HEK293 (cell line): ENCODE measurements around the gene ZNF527.

Source experiments
- GLI2 ChIP-seq: fragments of 450-650 bp; formaldehyde crosslinking; IDR thresholded peaks from 2 replicates; pipeline ENCODE4; 2017; ENCODE audit warnings: missing biosample characterization, missing genetic modification characterization, low read depth, borderline replicate concordance
- GLIS1 ChIP-seq: fragments of 450-650 bp; formaldehyde crosslinking; IDR thresholded peaks from 2 replicates; pipeline ENCODE4 v1.5.1; 2016; ENCODE audit warnings: missing biosample characterization, missing genetic modification characterization
- GLIS2 ChIP-seq: fragments of 450-650 bp; formaldehyde crosslinking; IDR thresholded peaks from 2 replicates; pipeline ENCODE4 v1.5.1; 2016; ENCODE audit warnings: missing biosample characterization, missing genetic modification characterization
- KLF17 ChIP-seq: fragments of 450-650 bp; formaldehyde crosslinking; IDR thresholded peaks from 2 replicates; pipeline ENCODE4 v1.5.1; 2016; ENCODE audit warnings: missing biosample characterization, missing genetic modification characterization
- PATZ1 ChIP-seq: fragments of 450-650 bp; formaldehyde crosslinking; IDR thresholded peaks from 2 replicates; pipeline ENCODE4 v1.5.1; 2016; ENCODE audit warnings: missing biosample characterization, missing genetic modification characterization
- PRDM1 ChIP-seq: fragments of 450-650 bp; formaldehyde crosslinking; IDR thresholded peaks from 2 replicates; pipeline ENCODE4; 2016; ENCODE audit warnings: missing biosample characterization, missing genetic modification characterization
- PRDM2 ChIP-seq: fragments of 450-650 bp; formaldehyde crosslinking; IDR thresholded peaks from 2 replicates; pipeline ENCODE4 v1.5.1; 2016; ENCODE audit warnings: missing biosample characterization, missing genetic modification characterization, borderline replicate concordance
- SP3 ChIP-seq: fragments of 450-650 bp; formaldehyde crosslinking; IDR thresholded peaks from 2 replicates; pipeline ENCODE4 v1.5.1; 2016; ENCODE audit warnings: missing biosample characterization, missing genetic modification characterization
- ZBTB21 ChIP-seq: fragments of 450-650 bp; formaldehyde crosslinking; IDR thresholded peaks from 2 replicates; pipeline ENCODE4 v1.5.1; 2017; ENCODE audit warnings: missing biosample characterization, missing genetic modification characterization
- ZFP37 ChIP-seq: fragments of 450-650 bp; formaldehyde crosslinking; IDR thresholded peaks from 2 replicates; pipeline ENCODE4 v1.5.1; 2016; ENCODE audit warnings: missing biosample characterization, missing genetic modification characterization
- ZNF2 ChIP-seq: fragments of 450-650 bp; formaldehyde crosslinking; IDR thresholded peaks from 2 replicates; pipeline ENCODE4 v1.5.1; 2016; ENCODE audit warnings: missing biosample characterization, missing genetic modification characterization
- ZNF335 ChIP-seq: fragments of 450-650 bp; formaldehyde crosslinking; conservative IDR thresholded peaks from 2 replicates; pipeline ENCODE4 v1.5.1; 2016; ENCODE audit warnings: missing biosample characterization, missing genetic modification characterization
- ZNF518A ChIP-seq: fragments of 450-650 bp; formaldehyde crosslinking; conservative IDR thresholded peaks from 2 replicates; pipeline ENCODE4 v1.5.1; 2016; ENCODE audit warnings: low read depth, missing biosample characterization, missing genetic modification characterization
- ZNF521 ChIP-seq: fragments of 450-650 bp; formaldehyde crosslinking; IDR thresholded peaks from 2 replicates; pipeline ENCODE4 v1.5.1; 2017; ENCODE audit warnings: missing biosample characterization, mild to moderate bottlenecking, missing genetic modification characterization
- ZNF560 ChIP-seq: fragments of 450-650 bp; formaldehyde crosslinking; IDR thresholded peaks from 2 replicates; pipeline ENCODE4 v1.5.1; 2017; ENCODE audit warnings: missing biosample characterization, missing genetic modification characterization, borderline replicate concordance
- ZNF600 ChIP-seq: fragments of 450-650 bp; formaldehyde crosslinking; IDR thresholded peaks from 2 replicates; pipeline ENCODE4 v1.5.1; 2016; ENCODE audit warnings: missing biosample characterization, missing genetic modification characterization
- ZNF610 ChIP-seq: fragments of 450-650 bp; formaldehyde crosslinking; IDR thresholded peaks from 2 replicates; pipeline ENCODE4 v1.5.1; 2016; ENCODE audit warnings: missing biosample characterization, missing genetic modification characterization, borderline replicate concordance
- ZNF629 ChIP-seq: fragments of 450-650 bp; formaldehyde crosslinking; IDR thresholded peaks from 2 replicates; pipeline ENCODE4 v1.5.1; 2017; ENCODE audit warnings: missing biosample characterization, missing genetic modification characterization
- ZNF660 ChIP-seq: fragments of 450-650 bp; IDR thresholded peaks from 2 replicates; pipeline ENCODE4 v1.5.1; 2018; ENCODE audit warnings: missing biosample characterization, mild to moderate bottlenecking, missing genetic modification characterization
- ZNF76 ChIP-seq: fragments of 450-650 bp; formaldehyde crosslinking; IDR thresholded peaks from 2 replicates; pipeline ENCODE4; 2016; ENCODE audit warnings: low read depth, missing biosample characterization, missing genetic modification characterization, borderline replicate concordance
- ZXDB ChIP-seq: fragments of 450-650 bp; formaldehyde crosslinking; IDR thresholded peaks from 2 replicates; pipeline ENCODE4 v1.5.1; 2016; ENCODE audit warnings: missing biosample characterization, missing genetic modification characterization
- TF ChIP-seq, protein P1 (sequence below): fragments of 450-650 bp; formaldehyde crosslinking; IDR thresholded peaks from 2 replicates; pipeline ENCODE4 v1.5.1; 2016; ENCODE audit warnings: missing biosample characterization, missing genetic modification characterization

Gene ZNF527

GRCh38 chr19:37334179-37335071 lies 36.5 kb upstream of the ZNF527 start (continued):
- peak; percentile 71 for TF ChIP-seq ZNF660 (tag by site-specific recombination)
- TF ChIP-seq ZNF600: peak; percentile 68; the same call in 1 of the 2 replicates
- TF ChIP-seq ZNF2 (tag by site-specific recombination): peak; percentile 72; the same call in 1 of the 2 replicates
- TF ChIP-seq SP3: peak; percentile 61
- 0 out of 2 replicates have a peak, but pooled peaks have one; percentile 13 for TF ChIP-seq PATZ1
- TF ChIP-seq PRDM1 (tag by site-specific recombination): no peak
- peak; percentile 96 for TF ChIP-seq ZNF76
- no peak for TF ChIP-seq GLI2 (tag by site-specific recombination)
- 0 out of 2 replicates have a peak, but pooled peaks have one; percentile 53 for TF ChIP-seq ZNF610 (tag by site-specific recombination)
- peak; percentile 86 for TF ChIP-seq ZXDB (tag by site-specific recombination)
- no peak for TF ChIP-seq ZNF521 (tag by site-specific recombination)
- TF ChIP-seq KLF17 (tag by site-specific recombination): peak; percentile 54
- peak; percentile 99 for TF ChIP-seq ZBTB21 (tag by site-specific recombination)
- no peak for TF ChIP-seq PRDM2
- TF ChIP-seq, protein P1, sequence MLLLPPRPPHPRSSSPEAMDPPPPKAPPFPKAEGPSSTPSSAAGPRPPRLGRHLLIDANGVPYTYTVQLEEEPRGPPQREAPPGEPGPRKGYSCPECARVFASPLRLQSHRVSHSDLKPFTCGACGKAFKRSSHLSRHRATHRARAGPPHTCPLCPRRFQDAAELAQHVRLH (tag by site-specific recombination): peak; percentile 96
- peak; percentile 92 for TF ChIP-seq ZNF518A (tag by site-specific recombination)
- peak; percentile 70 for TF ChIP-seq GLIS2 (tag by site-specific recombination)
- peak; percentile 84 for TF ChIP-seq ZNF335 (tag by site-specific recombination)
- peak; percentile 100 for TF ChIP-seq ZNF629
- no peak for TF ChIP-seq ZNF560
- 0 out of 2 replicates have a peak, but pooled peaks have one; percentile 54 for TF ChIP-seq ZFP37
- peak; percentile 90 for TF ChIP-seq GLIS1 (tag by site-specific recombination)
